NCI-H2107 (cell line): ENCODE measurements around the gene IL2.

Source experiments
- DNase-seq: peaks from one replicate; lab custom pipeline; 2025; lab: John Stamatoyannopoulos, UW

IL2 gene

DNA sequence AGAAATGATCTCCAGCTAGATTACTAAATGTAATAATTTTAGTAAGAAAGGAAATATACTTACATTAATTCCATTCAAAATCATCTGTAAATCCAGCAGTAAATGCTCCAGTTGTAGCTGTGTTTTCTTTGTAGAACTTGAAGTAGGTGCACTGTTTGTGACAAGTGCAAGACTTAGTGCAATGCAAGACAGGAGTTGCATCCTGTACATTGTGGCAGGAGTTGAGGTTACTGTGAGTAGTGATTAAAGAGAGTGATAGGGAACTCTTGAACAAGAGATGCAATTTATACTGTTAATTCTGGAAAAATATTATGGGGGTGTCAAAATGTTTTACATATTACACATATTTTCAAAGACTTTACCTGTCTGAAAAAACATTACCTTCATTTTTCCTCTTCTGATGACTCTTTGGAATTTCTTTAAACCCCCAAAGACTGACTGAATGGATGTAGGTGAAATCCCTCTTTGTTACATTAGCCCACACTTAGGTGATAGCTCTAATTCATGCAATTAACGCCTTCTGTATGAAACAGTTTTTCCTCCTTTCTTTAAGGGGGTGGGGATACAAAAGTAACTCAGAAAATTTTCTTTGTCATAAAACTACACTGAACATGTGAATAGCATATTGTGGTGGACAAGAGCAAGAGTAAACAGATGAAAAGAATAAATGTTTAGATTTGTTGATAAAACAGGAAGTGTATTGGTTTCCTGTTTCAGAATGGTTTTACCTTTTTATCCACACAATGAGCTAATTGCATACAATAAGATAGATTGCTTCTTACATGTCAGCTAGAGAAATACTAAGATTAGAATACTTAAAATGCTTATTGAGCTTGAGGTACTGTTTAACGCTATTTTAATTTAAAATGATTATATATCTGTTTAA lies at the start of gene IL2:
IL2 (minus strand) TSS at position 495 of the 886 bp plus-strand sequence; CDS start at position 210, 285 bp downstream.
- DNase-seq: no peak

DNA sequence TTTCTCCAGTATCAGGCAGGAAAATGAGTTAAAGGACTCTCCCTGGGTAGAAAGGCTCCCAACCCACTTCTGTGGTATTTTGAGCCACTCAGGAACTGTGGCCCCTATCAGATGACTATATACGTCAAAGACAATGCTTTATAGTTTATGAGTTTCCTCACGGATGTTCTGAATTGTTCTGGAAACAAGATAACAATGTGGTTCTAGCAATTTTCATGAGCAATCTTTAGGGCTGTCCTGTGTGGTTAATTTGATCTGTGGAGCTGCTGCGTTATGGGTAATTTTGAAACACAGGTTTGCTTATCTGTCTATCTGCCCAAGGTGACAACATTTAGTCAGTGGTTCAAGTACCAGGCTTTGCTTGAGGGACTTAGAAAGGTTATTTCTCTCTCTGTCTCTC lies 46.7 kb upstream of the IL2 start:
- DNase-seq: no peak

DNA sequence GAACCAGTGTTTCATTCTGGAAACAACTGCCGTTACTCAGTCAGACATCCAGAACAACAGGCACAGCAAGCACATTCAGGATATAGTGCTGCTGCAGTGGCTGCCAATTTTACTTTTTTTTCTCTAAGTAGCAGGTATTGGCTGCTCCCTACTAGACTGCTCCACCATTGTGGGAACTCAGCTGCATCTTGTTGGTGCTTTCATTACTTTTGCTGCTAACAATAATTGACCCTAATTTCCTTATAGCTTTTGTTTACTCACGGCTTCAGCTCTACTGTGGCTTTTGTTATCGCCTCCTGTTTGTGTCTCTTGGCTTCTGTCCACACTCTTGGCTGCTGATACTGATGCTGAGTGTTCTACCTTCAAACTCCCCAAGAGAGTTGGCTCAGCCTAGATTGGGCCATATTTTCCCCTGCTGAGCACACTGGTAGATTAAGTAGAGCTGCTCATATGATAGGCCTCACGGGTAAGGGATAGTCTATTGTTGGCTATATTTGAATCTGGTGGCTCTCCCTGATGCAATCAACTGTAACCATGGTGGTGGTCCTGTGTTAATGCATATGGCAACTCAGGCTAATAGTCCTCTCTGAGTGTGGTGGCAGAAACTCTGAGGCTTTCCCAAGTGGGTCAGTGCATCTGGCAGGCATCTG lies 44.5 kb upstream of the IL2 start:
- DNase-seq: no peak

DNA sequence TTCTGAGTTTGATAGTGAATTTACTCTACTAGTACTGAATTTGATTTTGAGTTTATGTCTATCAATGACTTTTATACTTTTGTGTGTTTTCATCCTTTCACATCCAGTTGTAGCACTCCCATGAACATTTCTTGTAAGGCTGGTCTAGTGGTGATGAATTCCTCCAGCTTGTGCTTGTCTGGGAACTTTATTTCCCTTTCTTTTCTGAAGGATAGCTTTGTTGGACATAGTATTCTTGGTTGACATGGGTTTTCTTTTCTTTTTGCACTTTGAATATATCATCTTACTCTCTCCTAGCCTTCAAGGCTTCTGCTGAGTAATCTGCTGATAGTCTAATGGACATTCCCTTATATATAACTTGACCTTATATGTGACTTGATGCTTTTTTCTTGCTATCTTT lies 32.5 kb upstream of the IL2 start:
- no peak for DNase-seq

DNA sequence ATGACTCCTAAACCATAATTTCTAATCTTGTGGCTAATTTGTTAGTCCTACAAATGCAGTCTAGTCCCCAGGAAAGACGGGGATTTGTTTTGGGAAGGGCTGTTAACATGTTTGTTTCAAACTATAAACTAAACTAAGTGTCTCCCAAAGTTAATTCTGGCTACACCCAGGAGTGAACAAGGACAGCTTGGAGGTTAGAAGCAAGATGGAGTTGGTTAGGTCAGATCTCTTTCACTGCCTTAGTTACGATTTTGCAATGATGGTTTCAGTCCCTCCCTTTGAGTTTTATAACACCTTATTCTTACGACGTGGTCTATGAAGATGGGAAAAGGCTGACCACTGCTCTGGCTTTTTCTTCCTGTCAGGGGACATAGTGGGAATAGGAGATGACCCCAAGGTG lies 27.0 kb upstream of the IL2 start:
- DNase-seq: no peak

DNA sequence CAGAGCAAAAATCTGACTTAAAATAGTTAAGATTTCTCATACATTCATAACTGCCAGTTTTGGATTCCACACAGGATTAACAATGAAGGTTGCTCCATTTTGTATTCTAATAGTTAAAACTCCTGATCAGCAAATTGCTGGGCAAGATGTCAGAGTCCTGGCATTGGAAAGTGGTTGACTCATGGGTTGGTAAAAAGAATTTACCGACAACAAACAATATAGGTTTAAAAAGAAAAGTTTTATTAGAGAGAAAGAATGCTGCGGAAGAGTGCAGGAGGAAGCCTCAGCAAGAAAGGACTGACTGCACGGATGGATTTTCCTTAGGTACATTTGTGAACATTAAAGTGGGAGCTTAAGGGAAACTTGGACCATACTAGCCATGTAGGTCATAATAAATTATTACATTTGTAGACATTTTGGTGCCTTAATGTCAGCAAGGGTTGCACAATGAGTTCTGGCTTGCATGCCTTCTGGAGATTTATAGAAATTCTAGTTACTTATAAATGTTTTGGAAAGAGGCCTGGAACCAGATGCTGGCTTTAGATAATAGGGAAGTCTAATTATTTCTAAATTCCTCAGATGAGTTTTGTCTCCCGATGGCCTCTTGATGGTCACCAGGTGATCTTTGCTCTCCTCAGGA lies 25.4 kb upstream of the IL2 start:
- DNase-seq: no peak

DNA sequence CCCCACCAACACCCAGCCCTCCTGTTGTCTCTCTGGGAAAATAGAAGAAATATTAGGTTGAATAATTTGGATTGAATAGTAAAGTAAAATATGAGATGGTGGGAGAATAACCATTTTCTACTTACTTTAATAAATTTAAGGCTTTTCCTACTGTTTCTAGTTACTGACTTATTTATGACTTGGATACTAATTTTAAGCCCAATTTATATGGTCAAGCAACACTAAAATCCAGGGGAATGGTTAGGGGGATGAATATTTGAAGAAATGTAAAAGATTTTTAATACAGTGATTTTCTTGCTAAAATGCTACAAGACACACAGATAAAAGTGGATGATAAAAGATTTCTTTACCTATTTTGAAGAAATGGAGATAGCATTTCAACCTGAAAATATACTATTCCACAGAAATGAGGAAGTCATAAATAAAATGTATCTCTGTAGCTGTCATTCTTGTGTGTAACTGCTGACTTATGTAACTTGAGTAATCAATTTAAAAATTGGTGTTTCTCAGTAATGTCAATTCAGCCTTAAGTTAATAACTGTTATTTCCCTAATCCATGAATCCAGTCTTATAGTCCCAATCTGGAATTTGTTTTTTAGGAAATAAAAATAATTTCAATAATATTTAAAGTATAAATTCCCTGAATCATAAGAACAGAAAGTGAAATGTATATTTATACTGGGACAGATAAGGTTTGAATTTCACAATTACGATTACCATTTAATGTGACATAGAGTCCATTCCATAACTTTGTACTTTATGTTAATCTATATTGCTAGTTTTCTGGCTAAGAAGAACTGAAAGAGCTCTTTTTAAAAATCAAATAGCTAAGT lies 24.3 kb upstream of the IL2 start:
- no peak for DNase-seq

DNA sequence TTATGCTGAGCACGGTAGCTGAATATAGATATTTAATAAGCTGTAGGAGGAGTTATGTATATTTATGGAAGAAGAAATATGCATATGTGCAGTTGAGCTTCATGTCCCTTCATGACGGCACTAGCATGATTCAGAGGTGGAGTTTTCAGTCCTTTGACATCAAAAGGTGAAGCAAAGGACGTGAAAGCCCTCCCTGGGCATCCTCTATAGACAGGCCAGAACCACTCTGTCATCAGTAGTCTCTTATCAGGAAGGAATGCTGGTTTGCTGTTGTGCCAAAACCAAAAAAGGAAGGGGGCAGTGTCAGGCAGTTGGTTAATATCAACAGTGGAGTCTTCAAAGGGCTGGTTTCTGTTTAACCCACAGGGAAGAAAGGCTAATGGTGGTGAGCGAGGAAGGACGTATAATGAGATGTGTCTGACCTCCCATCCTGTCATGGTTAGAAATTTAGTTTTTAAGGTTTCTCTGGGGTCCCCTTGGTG lies 23.5 kb upstream of the IL2 start:
- no peak for DNase-seq

DNA sequence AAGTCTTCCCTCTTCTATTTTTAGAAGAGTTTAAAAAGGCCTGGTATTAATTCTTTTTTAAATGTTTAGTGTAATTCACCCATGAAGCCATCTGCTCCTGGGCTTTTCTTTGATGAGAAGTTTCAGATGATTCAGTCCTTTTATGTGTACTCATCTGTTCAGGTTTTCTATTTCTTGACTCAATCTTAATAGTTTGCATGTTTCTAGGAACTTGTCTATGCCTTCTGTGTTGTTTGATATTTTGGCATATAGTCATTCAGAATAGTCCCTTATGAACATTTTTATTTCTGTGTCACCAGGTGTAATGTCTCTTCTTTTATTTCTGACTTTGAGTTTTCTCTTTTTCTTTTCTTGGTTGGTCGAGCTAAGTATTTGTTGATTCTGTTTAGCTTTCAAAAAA lies 20.2 kb upstream of the IL2 start:
- no peak for DNase-seq

DNA sequence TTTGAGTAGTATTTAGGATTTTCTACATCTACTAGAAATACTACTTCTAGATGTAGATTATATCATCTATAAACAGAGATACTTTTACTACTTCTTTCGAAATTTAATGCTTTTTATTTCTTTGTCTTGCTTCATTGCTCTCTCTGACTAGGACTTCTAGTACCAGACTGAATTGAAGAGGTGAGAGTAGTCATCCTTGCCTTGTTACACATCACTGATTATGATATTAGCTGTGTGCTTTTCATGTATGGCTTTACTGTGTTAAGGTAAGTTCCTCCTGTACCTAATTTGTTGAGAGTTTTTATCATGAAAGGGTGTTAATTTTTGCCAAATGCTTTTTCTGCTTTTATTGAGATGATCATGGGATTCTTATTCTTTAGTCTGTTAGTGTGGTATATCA lies 19.6 kb upstream of the IL2 start:
- DNase-seq: no peak

DNA sequence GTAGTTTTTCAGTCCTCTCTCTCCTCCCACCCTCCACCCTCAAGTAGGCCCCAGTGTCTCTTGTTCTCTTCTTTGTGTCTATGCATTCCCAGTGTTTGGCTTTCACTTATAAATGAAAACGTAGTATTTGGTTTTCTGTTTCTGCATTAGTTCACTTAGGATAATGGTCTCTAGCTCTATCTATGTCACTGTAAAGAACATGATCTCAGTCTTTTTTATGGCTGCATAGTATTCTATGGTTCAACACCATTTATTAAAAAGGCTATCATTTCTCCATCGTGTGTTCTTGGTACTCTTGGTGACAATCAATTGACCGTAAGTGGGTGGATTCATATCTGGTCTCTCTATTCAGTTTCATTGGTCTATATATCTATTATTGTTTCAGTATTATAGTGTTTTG lies 18.7 kb upstream of the IL2 start:
- DNase-seq: no peak

DNA sequence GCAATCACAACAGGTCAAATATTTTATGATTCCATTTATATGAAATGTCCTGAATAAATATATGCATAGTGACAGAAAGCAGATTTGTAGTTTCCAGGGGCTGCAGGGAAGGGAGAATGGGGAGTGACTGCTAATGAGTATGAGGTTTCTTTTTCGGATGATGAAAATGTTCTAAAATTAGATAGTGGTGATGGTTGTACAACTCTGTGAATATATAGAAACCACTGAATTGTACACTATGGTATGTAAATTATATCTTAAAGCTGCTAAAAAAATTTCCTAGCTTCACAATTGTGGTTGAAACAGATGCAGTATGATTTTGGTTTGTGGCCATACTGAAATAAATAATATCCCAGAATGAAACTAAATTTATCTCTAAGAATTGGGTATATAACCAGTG lies 12.9 kb upstream of the IL2 start:
- DNase-seq: no peak

DNA sequence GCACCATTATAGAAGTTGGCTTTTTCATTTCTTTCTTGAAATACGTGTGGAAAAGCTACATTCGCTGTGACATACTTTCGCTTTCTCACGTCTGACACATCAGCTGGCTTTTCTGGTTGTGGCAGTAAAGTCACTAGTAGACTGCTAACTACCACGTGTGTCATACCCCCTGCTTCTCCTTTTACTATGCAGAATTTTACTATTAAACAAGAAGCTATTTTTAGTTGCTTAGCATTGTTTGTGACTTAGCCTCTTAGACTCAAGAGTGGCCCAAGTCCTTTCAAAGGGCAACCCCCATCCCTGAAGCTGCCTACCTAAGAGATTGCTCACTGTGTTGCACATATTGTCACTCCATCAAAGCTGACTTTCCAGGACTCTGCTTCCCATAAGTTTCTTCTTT lies 2.1 kb upstream of the IL2 start:
- DNase-seq: no peak

DNA sequence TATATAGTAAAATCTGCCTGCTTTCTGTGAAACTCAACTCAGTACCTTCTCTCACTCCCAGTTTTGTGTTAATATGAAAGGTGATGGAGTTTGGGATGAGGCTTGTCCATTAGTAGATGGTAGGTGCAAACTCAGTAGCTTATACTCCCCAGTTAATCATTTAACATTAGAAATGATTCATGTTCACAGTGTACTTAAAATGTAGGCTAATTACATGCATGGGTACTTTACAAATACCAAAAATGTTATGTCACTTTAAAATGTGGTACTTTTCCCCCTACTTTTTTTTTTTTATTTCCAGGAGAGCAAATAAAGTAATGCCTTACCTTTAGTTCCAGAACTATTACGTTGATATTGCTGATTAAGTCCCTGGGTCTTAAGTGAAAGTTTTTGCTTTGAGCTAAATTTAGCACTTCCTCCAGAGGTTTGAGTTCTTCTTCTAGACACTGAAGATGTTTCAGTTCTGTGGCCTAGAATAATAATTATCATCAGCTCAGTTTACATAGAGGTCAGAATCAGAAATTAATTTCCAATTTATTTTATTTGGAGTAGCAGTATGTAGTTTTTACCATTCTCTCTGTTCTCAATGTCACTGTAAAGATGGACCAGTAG lies 3.0 kb downstream of the IL2 start:
- no peak for DNase-seq

DNA sequence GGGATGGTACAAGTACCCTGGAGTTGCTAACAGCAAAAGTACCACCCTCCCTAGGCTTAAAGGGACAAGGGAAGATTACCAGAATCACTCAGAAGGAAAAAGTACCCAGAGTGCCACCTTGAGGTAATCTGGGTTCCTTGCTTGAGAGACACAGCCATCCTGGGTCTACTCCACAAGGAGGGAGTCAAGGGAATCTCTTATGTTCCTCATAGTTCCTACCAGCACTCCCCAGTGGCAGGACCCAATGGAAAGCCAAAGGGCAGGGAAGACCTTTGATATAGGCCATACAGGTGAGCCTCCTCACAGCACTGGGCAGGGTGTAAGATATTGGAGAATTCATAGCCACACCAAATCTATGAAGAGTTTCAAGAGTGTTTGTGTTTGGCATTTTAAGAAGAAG lies 5.7 kb downstream of the IL2 start:
- DNase-seq: no peak

DNA sequence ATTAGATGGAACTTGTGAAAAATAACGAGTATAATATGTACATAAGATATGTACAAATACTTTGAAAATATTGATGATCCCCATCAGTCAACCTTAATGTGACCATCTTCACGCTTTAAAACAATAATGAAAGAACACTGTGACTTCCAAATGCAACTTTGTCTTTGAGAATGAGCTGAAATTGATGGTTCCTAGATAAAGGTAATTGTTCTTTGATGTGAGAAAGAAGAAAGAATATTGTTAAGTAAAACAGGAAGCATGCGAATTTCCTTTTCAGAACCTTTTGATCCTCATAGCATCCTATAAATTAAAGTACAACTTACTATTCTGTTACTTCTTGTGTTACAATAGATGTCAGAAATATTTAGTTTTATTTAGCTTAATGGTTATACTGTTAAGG lies 22.2 kb downstream of the IL2 start:
- no peak for DNase-seq

DNA sequence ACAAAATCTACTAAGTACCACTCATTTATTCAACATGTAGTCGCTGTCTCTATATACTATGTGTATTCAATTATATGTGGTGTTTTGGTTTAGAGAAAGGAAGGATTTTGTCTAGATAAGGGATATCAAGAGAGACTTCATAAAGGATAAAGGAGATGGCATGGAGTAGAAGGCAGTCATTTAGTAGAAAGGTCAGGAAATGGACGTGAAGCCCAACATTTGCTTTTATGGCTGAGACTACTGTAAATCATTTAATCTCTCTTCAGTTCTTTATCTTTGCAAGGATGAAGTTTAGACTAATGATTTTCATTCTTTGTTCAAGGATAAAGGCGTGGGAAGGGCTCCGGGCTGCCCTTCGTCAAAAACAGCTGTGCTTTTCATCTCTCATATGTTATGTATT lies 25.2 kb downstream of the IL2 start:
- DNase-seq: no peak

DNA sequence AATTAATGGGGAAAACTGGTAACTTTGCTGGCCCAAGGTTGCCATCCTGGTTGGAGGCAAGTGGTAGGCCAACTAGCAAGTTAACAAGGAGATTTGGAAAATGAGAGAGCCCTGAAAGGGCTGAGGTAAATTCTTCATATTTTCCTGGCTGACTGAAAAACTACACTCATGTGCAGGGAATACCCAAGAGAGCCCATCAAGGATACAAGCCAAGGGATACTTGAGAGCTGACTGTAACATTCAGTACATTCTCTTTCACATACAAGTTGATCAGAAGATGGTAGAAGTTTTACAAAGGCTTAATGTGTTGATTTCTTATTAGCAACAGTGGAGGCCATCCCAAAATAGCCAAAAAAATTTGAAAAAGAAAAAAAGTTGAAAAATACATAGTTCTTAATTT lies 33.3 kb downstream of the IL2 start:
- DNase-seq: no peak

DNA sequence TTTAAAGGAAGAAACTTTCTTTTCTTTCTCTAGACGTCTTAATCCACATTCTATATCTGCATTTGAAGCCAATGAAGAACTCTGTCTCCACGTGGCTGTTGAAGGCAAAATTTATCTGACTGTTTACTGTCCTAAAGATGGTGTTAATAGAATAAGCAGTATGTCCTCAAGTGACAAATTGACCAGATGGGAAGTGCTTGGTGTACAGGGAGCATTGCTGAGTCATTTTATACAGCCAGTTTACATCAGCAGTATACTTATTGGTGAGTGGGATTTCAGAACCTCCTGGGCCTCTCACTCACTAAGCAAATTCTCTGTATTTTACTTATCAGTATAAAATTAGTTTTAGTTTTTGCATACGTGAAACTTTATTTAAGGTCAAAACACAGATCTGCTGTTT lies 44.0 kb downstream of the IL2 start:
- no peak for DNase-seq

DNA sequence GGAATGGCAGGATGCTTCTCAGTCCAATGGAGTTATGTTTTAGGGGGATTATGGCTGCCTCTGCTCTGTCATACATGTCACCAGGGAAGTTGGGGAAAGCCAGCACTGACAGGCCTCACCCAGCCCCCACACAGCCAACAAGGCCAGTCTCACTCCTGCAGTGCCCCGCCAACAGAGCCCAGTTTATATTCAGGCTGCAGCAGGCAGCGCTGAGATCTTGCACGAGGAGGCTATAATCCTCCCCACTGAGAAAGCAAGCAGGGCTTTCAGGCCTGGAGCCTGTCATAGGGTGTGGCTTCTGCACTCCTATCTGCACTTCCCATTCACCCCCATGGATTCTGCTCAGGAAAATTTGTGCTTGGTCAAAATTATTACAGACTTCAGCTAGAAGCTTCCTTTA lies 52.7 kb downstream of the IL2 start:
- no peak for DNase-seq
